ENCODE measurements around the gene JAKMIP2.

JAKMIP2 gene

DNA sequence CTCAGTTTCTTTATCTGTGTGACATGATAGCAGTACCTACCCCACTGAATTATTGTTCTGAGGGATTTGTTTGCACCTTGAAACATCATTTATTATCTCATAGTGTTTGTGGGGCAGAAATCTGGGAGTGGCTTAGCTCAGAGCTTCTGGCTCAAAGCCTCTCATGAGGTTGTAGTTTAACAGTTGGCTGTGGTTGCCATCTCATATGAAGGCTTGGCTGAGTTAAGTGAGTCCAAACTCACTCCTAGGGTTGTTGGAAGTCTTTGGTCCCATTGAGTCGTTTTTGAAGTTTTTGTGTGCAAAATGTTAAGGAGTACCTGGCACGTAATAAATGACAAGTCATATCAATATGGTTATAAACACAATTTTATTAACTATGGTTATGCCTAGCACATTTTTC lies 3.6 kb upstream of the JAKMIP2 start (continued):
- TF ChIP-seq, protein P1, sequence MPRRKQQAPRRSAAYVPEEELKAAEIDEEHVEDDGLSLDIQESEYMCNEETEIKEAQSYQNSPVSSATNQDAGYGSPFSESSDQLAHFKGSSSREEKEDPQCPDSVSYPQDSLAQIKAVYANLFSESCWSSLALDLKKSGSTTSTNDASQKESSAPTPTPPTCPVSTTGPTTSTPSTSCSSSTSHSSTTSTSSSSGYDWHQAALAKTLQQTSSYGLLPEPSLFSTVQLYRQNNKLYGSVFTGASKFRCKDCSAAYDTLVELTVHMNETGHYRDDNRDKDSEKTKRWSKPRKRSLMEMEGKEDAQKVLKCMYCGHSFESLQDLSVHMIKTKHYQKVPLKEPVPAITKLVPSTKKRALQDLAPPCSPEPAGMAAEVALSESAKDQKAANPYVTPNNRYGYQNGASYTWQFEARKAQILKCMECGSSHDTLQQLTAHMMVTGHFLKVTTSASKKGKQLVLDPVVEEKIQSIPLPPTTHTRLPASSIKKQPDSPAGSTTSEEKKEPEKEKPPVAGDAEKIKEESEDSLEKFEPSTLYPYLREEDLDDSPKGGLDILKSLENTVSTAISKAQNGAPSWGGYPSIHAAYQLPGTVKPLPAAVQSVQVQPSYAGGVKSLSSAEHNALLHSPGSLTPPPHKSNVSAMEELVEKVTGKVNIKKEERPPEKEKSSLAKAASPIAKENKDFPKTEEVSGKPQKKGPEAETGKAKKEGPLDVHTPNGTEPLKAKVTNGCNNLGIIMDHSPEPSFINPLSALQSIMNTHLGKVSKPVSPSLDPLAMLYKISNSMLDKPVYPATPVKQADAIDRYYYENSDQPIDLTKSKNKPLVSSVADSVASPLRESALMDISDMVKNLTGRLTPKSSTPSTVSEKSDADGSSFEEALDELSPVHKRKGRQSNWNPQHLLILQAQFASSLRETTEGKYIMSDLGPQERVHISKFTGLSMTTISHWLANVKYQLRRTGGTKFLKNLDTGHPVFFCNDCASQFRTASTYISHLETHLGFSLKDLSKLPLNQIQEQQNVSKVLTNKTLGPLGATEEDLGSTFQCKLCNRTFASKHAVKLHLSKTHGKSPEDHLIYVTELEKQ (tag by site-specific recombination; IDR thresholded peaks at IDR 0.05; ENCODE audit: borderline replicate concordance): no peak
- TF ChIP-seq ZNF335 (tag by site-specific recombination; conservative IDR thresholded peaks at IDR 0.05) (no peak), ZNF837 (tag by site-specific recombination; IDR thresholded peaks at IDR 0.05) (no peak)
- TF ChIP-seq, protein P2, sequence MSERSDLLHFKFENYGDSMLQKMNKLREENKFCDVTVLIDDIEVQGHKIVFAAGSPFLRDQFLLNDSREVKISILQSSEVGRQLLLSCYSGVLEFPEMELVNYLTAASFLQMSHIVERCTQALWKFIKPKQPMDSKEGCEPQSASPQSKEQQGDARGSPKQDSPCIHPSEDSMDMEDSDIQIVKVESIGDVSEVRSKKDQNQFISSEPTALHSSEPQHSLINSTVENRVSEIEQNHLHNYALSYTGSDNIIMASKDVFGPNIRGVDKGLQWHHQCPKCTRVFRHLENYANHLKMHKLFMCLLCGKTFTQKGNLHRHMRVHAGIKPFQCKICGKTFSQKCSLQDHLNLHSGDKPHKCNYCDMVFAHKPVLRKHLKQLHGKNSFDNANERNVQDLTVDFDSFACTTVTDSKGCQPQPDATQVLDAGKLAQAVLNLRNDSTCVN (tag by site-specific recombination; optimal IDR thresholded peaks at IDR 0.05): no peak

DNA sequence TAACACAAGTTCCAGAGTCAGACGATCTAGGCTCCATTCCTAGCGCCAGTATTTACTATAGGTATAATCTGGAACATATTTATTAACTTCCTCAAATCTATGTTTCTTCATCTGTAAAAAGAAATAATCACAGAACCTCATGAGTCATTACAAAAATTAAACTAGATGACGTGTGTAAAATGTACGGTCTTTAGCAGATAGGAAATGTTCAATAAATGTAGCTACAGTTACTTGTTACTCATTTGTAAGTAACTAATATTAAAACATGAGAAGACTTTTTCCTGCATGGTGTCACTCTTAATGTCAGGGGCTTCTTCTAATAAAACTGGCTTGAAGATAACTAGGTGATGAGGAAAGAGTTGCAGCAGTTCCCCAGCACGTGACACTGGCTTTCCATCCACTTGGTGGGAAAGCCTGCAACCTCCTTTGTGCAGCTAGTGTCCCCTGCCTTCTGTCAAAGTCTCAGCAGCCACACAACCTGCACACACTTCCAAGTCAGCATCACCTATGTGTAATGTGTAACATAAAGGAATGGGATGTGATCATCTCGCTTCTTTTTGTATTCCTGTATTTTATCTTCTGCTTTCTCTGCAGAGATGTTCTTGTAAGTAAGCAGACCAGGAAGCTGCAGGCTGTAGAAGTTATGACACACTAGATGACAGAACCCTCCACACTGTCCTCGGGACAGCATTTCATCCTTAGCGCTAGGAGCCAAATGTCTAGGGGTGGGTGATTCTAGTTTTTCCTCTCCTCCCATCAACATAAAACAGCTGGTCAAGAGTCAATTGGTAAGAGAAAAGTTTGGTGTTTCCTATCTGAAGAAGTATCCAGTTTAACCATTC lies 1.8 kb upstream of the JAKMIP2 start:
- Histone ChIP-seq H3K4me1 (ENCODE audit: control insufficient read depth, insufficient read depth, low read length) (peaks cover 27% of the 10 kb centered on the region), H3K9me3 (ENCODE audit: control insufficient read depth, insufficient read depth, low read depth, low read length) (no peaks in the 10 kb centered on the region), H3K27ac (ENCODE audit: extremely low read depth, low read depth, low read length) (no peak overlapping the region), H3K36me3 (ENCODE audit: control insufficient read depth in 2 of 2, insufficient read depth in 1 of 2, low read length in 2 of 2) (no peaks in the 10 kb centered on the region), H3K4me3 (ENCODE audit: low read depth, low read length) (no peak overlapping the region)
- ChIA-PET CTCF (no interaction called here), POLR2A (no interaction called here)
- TF ChIP-seq ZNF776 (tag by site-specific recombination; IDR thresholded peaks at IDR 0.05; ENCODE audit: borderline replicate concordance) (no peak), KLF9 (tag by site-specific recombination; IDR thresholded peaks at IDR 0.05; ENCODE audit: low read depth) (no peak), ZNF623 (tag by site-specific recombination; IDR thresholded peaks at IDR 0.05) (no peak), ZBTB48 (tag by site-specific recombination; IDR thresholded peaks at IDR 0.05) (no peak), WT1 (tag by site-specific recombination; IDR thresholded peaks at IDR 0.05) (no peak), ZNF777 (tag by site-specific recombination; IDR thresholded peaks at IDR 0.05; ENCODE audit: borderline replicate concordance) (no peak), KLF8 (tag by site-specific recombination; IDR thresholded peaks at IDR 0.05) (no peak), ZBTB17 (tag by site-specific recombination; IDR thresholded peaks at IDR 0.05) (no peak), YY2 (tag by site-specific recombination; IDR thresholded peaks at IDR 0.05) (no peak), ZNF214 (tag by site-specific recombination; IDR thresholded peaks at IDR 0.05; ENCODE audit: borderline replicate concordance) (no peak), ZNF521 (tag by site-specific recombination; IDR thresholded peaks at IDR 0.05) (no peak), ZNF155 (tag by site-specific recombination; IDR thresholded peaks at IDR 0.05) (no peak), ZFP41 (tag by site-specific recombination; IDR thresholded peaks at IDR 0.05; ENCODE audit: borderline replicate concordance) (no peak), OVOL3 (tag by site-specific recombination; IDR thresholded peaks at IDR 0.05) (no peak), ZFP69B (tag by site-specific recombination; IDR thresholded peaks at IDR 0.05) (no peak)
- TF ChIP-seq, protein P3, sequence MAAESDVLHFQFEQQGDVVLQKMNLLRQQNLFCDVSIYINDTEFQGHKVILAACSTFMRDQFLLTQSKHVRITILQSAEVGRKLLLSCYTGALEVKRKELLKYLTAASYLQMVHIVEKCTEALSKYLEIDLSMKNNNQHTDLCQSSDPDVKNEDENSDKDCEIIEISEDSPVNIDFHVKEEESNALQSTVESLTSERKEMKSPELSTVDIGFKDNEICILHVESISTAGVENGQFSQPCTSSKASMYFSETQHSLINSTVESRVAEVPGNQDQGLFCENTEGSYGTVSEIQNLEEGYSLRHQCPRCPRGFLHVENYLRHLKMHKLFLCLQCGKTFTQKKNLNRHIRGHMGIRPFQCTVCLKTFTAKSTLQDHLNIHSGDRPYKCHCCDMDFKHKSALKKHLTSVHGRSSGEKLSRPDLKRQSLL (tag by site-specific recombination; IDR thresholded peaks at IDR 0.05): no peak
- TF ChIP-seq, protein P4, sequence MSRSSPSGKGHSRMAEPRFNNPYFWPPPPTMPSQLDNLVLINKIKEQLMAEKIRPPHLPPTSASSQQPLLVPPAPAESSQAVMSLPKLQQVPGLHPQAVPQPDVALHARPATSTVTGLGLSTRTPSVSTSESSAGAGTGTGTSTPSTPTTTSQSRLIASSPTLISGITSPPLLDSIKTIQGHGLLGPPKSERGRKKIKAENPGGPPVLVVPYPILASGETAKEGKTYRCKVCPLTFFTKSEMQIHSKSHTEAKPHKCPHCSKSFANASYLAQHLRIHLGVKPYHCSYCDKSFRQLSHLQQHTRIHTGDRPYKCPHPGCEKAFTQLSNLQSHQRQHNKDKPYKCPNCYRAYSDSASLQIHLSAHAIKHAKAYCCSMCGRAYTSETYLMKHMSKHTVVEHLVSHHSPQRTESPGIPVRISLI (tag by site-specific recombination; IDR thresholded peaks at IDR 0.05): no peak
- TF ChIP-seq, protein P5, sequence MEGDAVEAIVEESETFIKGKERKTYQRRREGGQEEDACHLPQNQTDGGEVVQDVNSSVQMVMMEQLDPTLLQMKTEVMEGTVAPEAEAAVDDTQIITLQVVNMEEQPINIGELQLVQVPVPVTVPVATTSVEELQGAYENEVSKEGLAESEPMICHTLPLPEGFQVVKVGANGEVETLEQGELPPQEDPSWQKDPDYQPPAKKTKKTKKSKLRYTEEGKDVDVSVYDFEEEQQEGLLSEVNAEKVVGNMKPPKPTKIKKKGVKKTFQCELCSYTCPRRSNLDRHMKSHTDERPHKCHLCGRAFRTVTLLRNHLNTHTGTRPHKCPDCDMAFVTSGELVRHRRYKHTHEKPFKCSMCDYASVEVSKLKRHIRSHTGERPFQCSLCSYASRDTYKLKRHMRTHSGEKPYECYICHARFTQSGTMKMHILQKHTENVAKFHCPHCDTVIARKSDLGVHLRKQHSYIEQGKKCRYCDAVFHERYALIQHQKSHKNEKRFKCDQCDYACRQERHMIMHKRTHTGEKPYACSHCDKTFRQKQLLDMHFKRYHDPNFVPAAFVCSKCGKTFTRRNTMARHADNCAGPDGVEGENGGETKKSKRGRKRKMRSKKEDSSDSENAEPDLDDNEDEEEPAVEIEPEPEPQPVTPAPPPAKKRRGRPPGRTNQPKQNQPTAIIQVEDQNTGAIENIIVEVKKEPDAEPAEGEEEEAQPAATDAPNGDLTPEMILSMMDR (tag by site-specific recombination; IDR thresholded peaks at IDR 0.05): no peak
